NCI-H2171 treated with DMSO at 0.1 percent for 48 hours (cell line): ENCODE measurements around the gene NRDC.
"Not testable (repeated sequence)": the region's sequence is repeated elsewhere in the genome, so short reads cannot be mapped to it uniquely, and the experiment has no call there.

Experiments
- DNase-seq: peaks from one replicate; lab custom pipeline; 2025; lab: John Stamatoyannopoulos, UW

Gene NRDC

GRCh38 chr1:51878616-51879336, at the start of gene NRDC:
NRDC (minus strand) TSS chr1:51878727; CDS start chr1:51878615, 112 bp downstream.
- DNase-seq = peak; percentile 100

- no peak for DNase-seq
These were observed 48.5 kb upstream of the NRDC start for GRCh38 chr1:51927029-51927428.

- DNase-seq = no peak
These were observed 47.8 kb upstream of the NRDC start for GRCh38 chr1:51926171-51926812.

- DNase-seq = no peak
These were observed 45.9 kb upstream of the NRDC start for GRCh38 chr1:51924455-51924854.

- no peak for DNase-seq
These were observed 43.5 kb upstream of the NRDC start for GRCh38 chr1:51922040-51922439.

GRCh38 chr1:51920130-51920529, 41.6 kb upstream of the NRDC start:
- DNase-seq = no peak

GRCh38 chr1:51919684-51920083, 41.2 kb upstream of the NRDC start:
- no peak for DNase-seq

GRCh38 chr1:51916587-51917405, 38.3 kb upstream of the NRDC start:
- DNase-seq = no peak

- no peak for DNase-seq
These were observed 37.4 kb upstream of the NRDC start for GRCh38 chr1:51915951-51916350.

GRCh38 chr1:51912881-51913280, 34.4 kb upstream of the NRDC start:
- no peak for DNase-seq

- no peak for DNase-seq
These were observed 31.9 kb upstream of the NRDC start for GRCh38 chr1:51910221-51911000.

- no peak for DNase-seq
These were observed 30.0 kb upstream of the NRDC start for GRCh38 chr1:51908499-51908898.

- no peak for DNase-seq
These were observed 28.7 kb upstream of the NRDC start for GRCh38 chr1:51907079-51907702.

- DNase-seq = no peak
These were observed 28.0 kb upstream of the NRDC start for GRCh38 chr1:51906306-51907078.

GRCh38 chr1:51902456-51902855, 23.9 kb upstream of the NRDC start:
- DNase-seq = no peak

GRCh38 chr1:51901151-51901550, 22.6 kb upstream of the NRDC start:
- no peak for DNase-seq

- DNase-seq = no peak
These were observed 20.5 kb upstream of the NRDC start for GRCh38 chr1:51899022-51899421.

- DNase-seq = no peak
These were observed 19.7 kb upstream of the NRDC start for GRCh38 chr1:51898090-51898734.

GRCh38 chr1:51897699-51898031, 19.1 kb upstream of the NRDC start:
- DNase-seq = no peak

GRCh38 chr1:51894748-51895147, 16.2 kb upstream of the NRDC start:
- DNase-seq = not testable (repeated sequence)

- no peak for DNase-seq
These were observed 265 bp downstream of the NRDC start for GRCh38 chr1:51878308-51878615.
